ENCODE results near the gene TCF12. TPM values are rescaled to one million over a fixed set of nuclear protein-coding genes. Genes with fewer than 3 reads are reported as not detected.
A peak's percentile ranks its signal among the peaks of the same experiment; 100 is the strongest.

Gene TCF12
- polyA plus RNA-seq, 3 donors = 15.8 to 52.5 (median 27.6) TPM

DNA sequence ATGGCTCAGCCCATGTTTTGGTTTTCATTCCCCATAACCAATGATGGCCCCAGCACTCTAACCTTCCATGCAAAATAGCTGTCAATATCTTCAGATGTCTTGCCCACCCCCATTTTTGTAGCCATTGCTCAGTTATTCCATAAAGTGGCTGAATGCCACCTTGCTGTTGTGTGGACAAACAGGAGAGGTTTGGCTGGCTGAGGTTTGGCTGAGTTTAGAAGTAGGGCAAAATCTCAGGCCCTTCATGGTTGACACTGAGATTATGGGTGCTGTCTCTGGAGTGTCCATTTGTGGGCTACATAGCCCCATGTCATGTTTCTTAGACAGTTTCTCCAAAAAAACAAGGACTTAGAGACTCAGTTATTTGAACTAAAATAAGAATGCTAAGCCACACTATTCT, 96.9 kb downstream of the TCF12 start:
- Histone ChIP-seq H3K27me3 (ENCODE audit: control insufficient read depth in 2 of 2, insufficient read depth in 2 of 2, low read length in 2 of 2) (no peaks in the 10 kb centered on the region), H3K4me3 (replicated peaks in 1 of 3; ENCODE audit: low read depth in 2 of 3, low read length in 3 of 3) (no peak overlapping the region), H3K79me2 (ENCODE audit: insufficient read depth, low read length) (peaks cover 39% of the 10 kb centered on the region), H3K9me3 (replicated peaks in 1 of 2; ENCODE audit: control insufficient read depth in 1 of 2, insufficient read depth in 1 of 2, low read length in 2 of 2) (no peaks in the 10 kb centered on the region), H3K36me3 (replicated peaks in 1 of 2; ENCODE audit: control insufficient read depth in 1 of 2, insufficient read depth in 2 of 2, low read length in 2 of 2) (no peaks in the 10 kb centered on the region), H3K27ac (ENCODE audit: low read depth in 1 of 2, low read length in 2 of 2) (no peak overlapping the region), H3K4me1 (ENCODE audit: control insufficient read depth in 1 of 2, insufficient read depth in 2 of 2, low read length in 2 of 2) (no peaks in the 10 kb centered on the region), H3K4me2 (replicated peaks; ENCODE audit: extremely low read depth, low read length, poor library complexity, severe bottlenecking) (no peak overlapping the region), H3K9ac (ENCODE audit: insufficient read depth, low read length, poor library complexity, severe bottlenecking) (no peak overlapping the region), H2AFZ (ENCODE audit: insufficient read depth, low read depth, low read length, poor library complexity, severe bottlenecking) (no peak overlapping the region), H4K20me1 (ENCODE audit: insufficient read depth, low read length) (peaks cover 56% of the 10 kb centered on the region)
- no peak overlapping the region for H3K4me3 Mint-ChIP-seq
- no peaks in the 10 kb centered on the region for H3K9me3 Mint-ChIP-seq
- H3K27me3 Mint-ChIP-seq (ENCODE audit: low read depth in 3 of 3) = no peaks in the 10 kb centered on the region
- no peak for DNase-seq
- intact Hi-C loops (cut with micrococcal nuclease) = no loop called here
- peaks cover 13% of the 10 kb centered on the region for H3K4me1 Mint-ChIP-seq
- no peak for TF ChIP-seq CTCF (IDR thresholded peaks at IDR 0.05)
- H3K36me3 Mint-ChIP-seq = peaks cover 1 to 6% of the 10 kb centered on the region in 2 donors
- no peak overlapping the region for H3K27ac Mint-ChIP-seq

DNA sequence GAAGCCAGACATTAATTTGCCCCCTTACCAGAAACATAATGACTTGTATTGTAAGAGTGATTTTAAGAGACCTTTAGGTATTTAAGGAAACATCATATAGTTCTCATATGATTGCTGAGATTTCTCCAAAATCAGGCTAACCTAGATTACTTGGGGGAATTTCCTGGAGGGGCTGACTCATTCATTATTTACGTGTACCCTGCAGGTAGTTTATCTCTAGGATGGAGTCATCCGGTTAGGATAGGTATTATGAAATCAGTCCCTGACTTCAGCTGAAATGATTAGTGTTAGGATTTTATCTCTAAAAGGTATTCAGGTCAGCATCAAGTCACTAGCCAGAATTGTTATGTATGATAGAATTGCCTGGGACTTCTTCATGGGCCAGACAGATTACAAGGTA, 97.5 kb downstream of the TCF12 start:
- Mint-ChIP-seq H3K27ac (no peak overlapping the region), H3K4me1 (peaks cover 13% of the 10 kb centered on the region), H3K27me3 (ENCODE audit: low read depth in 3 of 3) (no peaks in the 10 kb centered on the region), H3K4me3 (no peak overlapping the region), H3K36me3 (peaks cover 1 to 7% of the 10 kb centered on the region in 2 donors), H3K9me3 (peaks cover 0 to 1% (median 0%) of the 10 kb centered on the region in 7 donors)
- Histone ChIP-seq H3K4me2 (replicated peaks; ENCODE audit: extremely low read depth, low read length, poor library complexity, severe bottlenecking) (no peak overlapping the region), H3K4me3 (replicated peaks in 1 of 3; ENCODE audit: low read depth in 2 of 3, low read length in 3 of 3) (no peak overlapping the region), H3K27ac (ENCODE audit: low read depth in 1 of 2, low read length in 2 of 2) (no peak overlapping the region), H2AFZ (ENCODE audit: insufficient read depth, low read depth, low read length, poor library complexity, severe bottlenecking) (no peak overlapping the region), H3K36me3 (replicated peaks in 1 of 2; ENCODE audit: control insufficient read depth in 1 of 2, insufficient read depth in 2 of 2, low read length in 2 of 2) (no peaks in the 10 kb centered on the region), H4K20me1 (ENCODE audit: insufficient read depth, low read length) (peaks cover 55% of the 10 kb centered on the region), H3K9me3 (replicated peaks in 1 of 2; ENCODE audit: control insufficient read depth in 1 of 2, insufficient read depth in 1 of 2, low read length in 2 of 2) (no peaks in the 10 kb centered on the region), H3K79me2 (ENCODE audit: insufficient read depth, low read length) (peaks cover 39% of the 10 kb centered on the region), H3K27me3 (ENCODE audit: control insufficient read depth in 2 of 2, insufficient read depth in 2 of 2, low read length in 2 of 2) (no peaks in the 10 kb centered on the region), H3K4me1 (ENCODE audit: control insufficient read depth in 1 of 2, insufficient read depth in 2 of 2, low read length in 2 of 2) (no peaks in the 10 kb centered on the region), H3K9ac (ENCODE audit: insufficient read depth, low read length, poor library complexity, severe bottlenecking) (no peak overlapping the region)
- WGBS (ENCODE audit: insufficient coverage) = no CpG with 5 or more reads among the region's 2 CpGs
- peak in 1 of 3 donors; percentile 7 for DNase-seq
- intact Hi-C loops (cut with micrococcal nuclease) = no loop called here
- TF ChIP-seq CTCF (IDR thresholded peaks at IDR 0.05) = no peak

Measured in CD14-positive monocyte (primary cell).